Inferior parietal cortex (tissue), 1 donor: ENCODE measurements around the gene TANGO2.

Experiments used
- DNase-seq: peaks from one replicate; pipeline ENCODE4 v3.0.0-alpha.2; 2016; ENCODE audit errors: extremely low spot score

TANGO2 gene

GRCh38 chr22:20087319-20088262 lies 66.7 kb downstream of the TANGO2 start:
- DNase-seq, result no peak

GRCh38 chr22:20088263-20088648 lies 67.3 kb downstream of the TANGO2 start:
- no peak for DNase-seq

- no peak for DNase-seq
Observed at GRCh38 chr22:20089226-20089976, 68.5 kb downstream of the TANGO2 start.

GRCh38 chr22:20089977-20090729 lies 69.2 kb downstream of the TANGO2 start:
- DNase-seq, result no peak

- DNase-seq, result no peak
Observed at GRCh38 chr22:20090730-20091240, 69.9 kb downstream of the TANGO2 start.

- DNase-seq, result no peak
Observed at GRCh38 chr22:20091690-20092476, 71.0 kb downstream of the TANGO2 start.

- DNase-seq, result no peak
Observed at GRCh38 chr22:20092477-20092854, 71.6 kb downstream of the TANGO2 start.

- DNase-seq, result no peak
Observed at GRCh38 chr22:20093418-20094196, 72.7 kb downstream of the TANGO2 start.

GRCh38 chr22:20094197-20094807 lies 73.4 kb downstream of the TANGO2 start:
- no peak for DNase-seq

- no peak for DNase-seq
Observed at GRCh38 chr22:20095521-20095920, 74.6 kb downstream of the TANGO2 start.

GRCh38 chr22:20096574-20097420 lies 75.9 kb downstream of the TANGO2 start:
- DNase-seq, result no peak

- no peak for DNase-seq
Observed at GRCh38 chr22:20099099-20099711, 78.3 kb downstream of the TANGO2 start.

GRCh38 chr22:20101638-20102037 lies 80.7 kb downstream of the TANGO2 start:
- DNase-seq, result no peak

- no peak for DNase-seq
Observed at GRCh38 chr22:20102203-20102780, 81.4 kb downstream of the TANGO2 start.

- DNase-seq, result no peak
Observed at GRCh38 chr22:20105456-20106204, 84.7 kb downstream of the TANGO2 start.

GRCh38 chr22:20106205-20106848 lies 85.4 kb downstream of the TANGO2 start:
- DNase-seq, result no peak

GRCh38 chr22:20106849-20107237 lies 85.9 kb downstream of the TANGO2 start:
- DNase-seq, result no peak
